MCF 10A (cell line): Measurements from ENCODE around the gene SAE1. TPM values are rescaled to one million over a fixed set of nuclear protein-coding genes. Genes with fewer than 3 reads are reported as not detected.

ENCODE experiments used
- BruUV-seq: library from RNA; stranded (reverse); fragments of 400-500 nt; replicated peaks from 2 replicates; lab custom pipeline; 2021; lab: Mats Ljungman, UMichigan
- CTCF ChIA-PET: fragments of 300-600 bp; sonication (Branson Sonifier 250); formaldehyde crosslinking; extraction: SDS; loops from one replicate; lab custom pipeline; 2021; ENCODE audit warnings: antibody characterized with exemption, inconsistent platforms; lab: Yijun Ruan, JAX
- POLR2A ChIA-PET: fragments of 300-600, 350-650 bp; sonication (Branson Sonifier 250); formaldehyde crosslinking; extraction: SDS; loops from one replicate; lab custom pipeline; 2020; ENCODE audit warnings: antibody characterized with exemption, inconsistent platforms; lab: Yijun Ruan, JAX
- DNase-seq: peaks from one replicate; pipeline ENCODE4 v3.0.0-alpha.2; 2018; ENCODE audit not compliant: unreplicated experiment
- H3K27ac Mint-ChIP-seq: one replicate; pipeline ENCODE4 v1.8.0; 2022; ENCODE audit warnings: mild to moderate bottlenecking, low read depth, mixed read lengths; ENCODE audit not compliant: unreplicated experiment
- H3K27me3 Mint-ChIP-seq: one replicate; pipeline ENCODE4 v1.8.0; 2022; ENCODE audit warnings: mixed read lengths; ENCODE audit not compliant: insufficient read depth, unreplicated experiment
- H3K36me3 Mint-ChIP-seq: one replicate; pipeline ENCODE4 v1.8.0; 2022; ENCODE audit warnings: mild to moderate bottlenecking, moderate library complexity, mixed read lengths; ENCODE audit not compliant: insufficient read depth, unreplicated experiment
- H3K4me1 Mint-ChIP-seq: one replicate; pipeline ENCODE4 v1.8.0; 2022; ENCODE audit warnings: mixed read lengths; ENCODE audit not compliant: insufficient read depth, unreplicated experiment
- H3K4me3 Mint-ChIP-seq: one replicate; pipeline ENCODE4 v1.8.0; 2022; ENCODE audit warnings: mild to moderate bottlenecking, moderate library complexity, mixed read lengths; ENCODE audit not compliant: unreplicated experiment
- H3K9me3 Mint-ChIP-seq: one replicate; pipeline ENCODE4 v1.8.0; 2022; ENCODE audit warnings: mixed read lengths; ENCODE audit not compliant: unreplicated experiment
- intact Hi-C: fragments of 100-400 bp; cut with micrococcal nuclease; formaldehyde crosslinking; loops from 2 replicates; pipeline ENCODE4 v1.14.1; 2022
- total RNA-seq: library from RNA; stranded (reverse); gene quantifications from 2 replicates; pipeline ENCODE4 v1.2.3, GENCODE V29; 2022
- TF ChIP-seq, protein P1 (sequence below): fragments of 200-600 bp; IDR thresholded peaks from one replicate; pipeline ENCODE4 v1.8.0; 2022; ENCODE audit warnings: antibody characterized with exemption, mild to moderate bottlenecking; ENCODE audit not compliant: unreplicated experiment

The SAE1 gene
- total RNA-seq, 1 experiment from 2014 or later = 81.7 TPM

DNA sequence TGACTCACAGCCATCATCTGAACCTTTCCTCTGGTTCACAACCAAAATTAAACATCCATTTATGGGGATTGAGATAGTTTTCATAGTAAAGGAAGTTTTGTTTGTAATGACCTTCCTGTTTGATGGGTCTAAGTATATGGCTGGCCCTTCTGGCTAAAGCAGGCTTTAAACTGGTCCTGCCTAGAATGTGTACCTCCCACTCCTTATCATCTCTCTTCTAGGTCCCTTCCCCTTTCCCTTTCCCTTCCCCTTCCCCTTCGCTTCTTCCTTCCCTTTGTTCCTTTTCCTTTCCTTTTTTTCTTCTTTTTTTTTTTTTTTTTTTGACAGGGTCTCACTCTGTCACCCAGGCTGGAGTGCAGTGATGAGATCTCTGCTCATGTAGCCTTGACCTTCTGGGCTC, 64.8 kb downstream of the SAE1 start:
- POLR2A ChIA-PET = no interaction called here
- TF ChIP-seq, protein P1, sequence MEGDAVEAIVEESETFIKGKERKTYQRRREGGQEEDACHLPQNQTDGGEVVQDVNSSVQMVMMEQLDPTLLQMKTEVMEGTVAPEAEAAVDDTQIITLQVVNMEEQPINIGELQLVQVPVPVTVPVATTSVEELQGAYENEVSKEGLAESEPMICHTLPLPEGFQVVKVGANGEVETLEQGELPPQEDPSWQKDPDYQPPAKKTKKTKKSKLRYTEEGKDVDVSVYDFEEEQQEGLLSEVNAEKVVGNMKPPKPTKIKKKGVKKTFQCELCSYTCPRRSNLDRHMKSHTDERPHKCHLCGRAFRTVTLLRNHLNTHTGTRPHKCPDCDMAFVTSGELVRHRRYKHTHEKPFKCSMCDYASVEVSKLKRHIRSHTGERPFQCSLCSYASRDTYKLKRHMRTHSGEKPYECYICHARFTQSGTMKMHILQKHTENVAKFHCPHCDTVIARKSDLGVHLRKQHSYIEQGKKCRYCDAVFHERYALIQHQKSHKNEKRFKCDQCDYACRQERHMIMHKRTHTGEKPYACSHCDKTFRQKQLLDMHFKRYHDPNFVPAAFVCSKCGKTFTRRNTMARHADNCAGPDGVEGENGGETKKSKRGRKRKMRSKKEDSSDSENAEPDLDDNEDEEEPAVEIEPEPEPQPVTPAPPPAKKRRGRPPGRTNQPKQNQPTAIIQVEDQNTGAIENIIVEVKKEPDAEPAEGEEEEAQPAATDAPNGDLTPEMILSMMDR = no peak
- no peak overlapping the region for H3K4me3 Mint-ChIP-seq

DNA sequence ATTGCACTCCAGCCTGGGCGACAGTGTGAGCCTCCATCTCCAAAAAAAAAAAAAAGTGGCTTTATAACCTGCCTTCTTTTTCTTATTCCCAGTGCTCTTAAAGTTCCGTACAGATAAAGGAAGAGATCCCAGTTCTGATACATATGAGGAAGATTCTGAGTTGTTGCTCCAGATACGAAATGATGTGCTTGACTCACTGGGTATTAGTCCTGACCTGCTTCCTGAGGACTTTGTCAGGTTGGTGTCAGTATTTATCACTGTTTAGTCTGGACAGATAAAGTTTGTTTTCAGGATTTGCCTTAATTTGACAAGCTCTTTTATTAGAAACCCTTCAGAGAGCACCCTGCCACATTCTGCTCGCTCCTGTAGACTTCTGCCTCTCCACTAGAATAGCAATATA, 66.5 kb downstream of the SAE1 start:
- no peak for DNase-seq
- no TSS peak for BruUV-seq
- ChIA-PET CTCF (interaction anchor here (1.5 to 3.1 kb wide), 2 partner anchors 13 to 47 kb away, joined by 4 to 11 read pairs; no protein-coding TSS in a partner anchor), POLR2A (interaction anchor here (0.6 to 0.7 kb wide), 2 partner anchors 23 to 26 kb away, joined by 3 read pairs; no protein-coding TSS in a partner anchor)
- intact Hi-C loops = no loop called here
- Mint-ChIP-seq H3K36me3 (peaks cover 60% of the 10 kb centered on the region), H3K4me1 (no peaks in the 10 kb centered on the region), H3K27ac (no peak overlapping the region), H3K9me3 (no peaks in the 10 kb centered on the region), H3K27me3 (no peaks in the 10 kb centered on the region), H3K4me3 (no peak overlapping the region)
- TF ChIP-seq, protein P1 = no peak

More for the DNA sequence above, 64.8 kb downstream of the SAE1 start:
- Mint-ChIP-seq H3K27me3 (no peaks in the 10 kb centered on the region), H3K36me3 (peaks cover 60% of the 10 kb centered on the region), H3K27ac (peak overlapping the region; percentile 9), H3K4me1 (no peaks in the 10 kb centered on the region), H3K9me3 (no peaks in the 10 kb centered on the region)
- BruUV-seq = no TSS peak
- DNase-seq = no peak
- intact Hi-C loops = no loop called here
- CTCF ChIA-PET = no interaction called here

DNA sequence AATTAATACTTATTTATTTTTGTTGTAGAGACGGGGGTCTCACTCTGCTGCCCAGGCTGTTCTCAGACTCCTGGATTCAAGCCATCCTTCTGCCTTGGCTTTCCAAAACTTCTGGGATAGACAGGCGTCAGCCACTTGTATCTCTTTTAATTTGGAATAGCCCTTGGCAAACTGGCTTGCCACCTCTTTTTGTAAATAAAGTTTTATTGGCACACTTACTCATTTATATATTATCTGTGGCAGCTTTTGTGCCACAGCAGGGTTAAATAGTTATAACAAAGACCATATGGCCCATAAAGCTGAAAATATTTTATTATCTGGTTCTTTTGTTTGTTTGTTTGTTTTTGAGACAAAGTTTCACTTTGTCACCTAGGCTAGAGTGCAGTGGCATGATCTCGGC, 69.9 kb downstream of the SAE1 start:
- Mint-ChIP-seq H3K9me3 (no peaks in the 10 kb centered on the region), H3K27ac (no peak overlapping the region)
- CTCF ChIA-PET = interaction anchor here (1.0 to 2.4 kb wide), 4 partner anchors 10 to 47 kb away, joined by 3 to 20 read pairs (median 5); no protein-coding TSS in a partner anchor

DNA sequence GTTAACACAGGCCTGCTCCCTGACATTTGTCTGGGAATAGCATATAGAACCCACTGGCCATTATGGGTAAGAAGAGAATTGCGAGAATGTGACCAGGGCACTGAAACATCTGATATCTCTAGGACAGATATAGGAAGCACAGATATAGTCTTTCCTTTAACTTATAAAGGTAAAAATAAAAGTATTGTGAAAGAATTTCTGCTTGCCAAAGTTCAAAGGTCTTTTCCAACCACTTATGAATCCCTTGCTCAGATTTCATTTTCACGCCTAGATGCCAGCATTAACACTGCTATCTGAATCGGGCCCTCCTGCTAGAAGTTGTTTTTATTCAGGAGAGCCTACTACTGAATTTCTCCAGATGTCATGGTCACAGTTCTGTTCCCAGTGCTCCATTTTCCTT, 72.6 kb downstream of the SAE1 start:
- no TSS peak for BruUV-seq
- intact Hi-C loops = no loop called here
- ChIA-PET CTCF (interaction anchor here (0.6 kb wide), 1 partner anchor 127 kb away, joined by 3 read pairs; no protein-coding TSS in a partner anchor), POLR2A (no interaction called here)
- TF ChIP-seq, protein P1 = no peak
- H3K9me3 Mint-ChIP-seq = no peaks in the 10 kb centered on the region
- peaks cover 68% of the 10 kb centered on the region for H3K36me3 Mint-ChIP-seq
- peak overlapping the region; percentile 64 for H3K27ac Mint-ChIP-seq
- no peaks in the 10 kb centered on the region for H3K27me3 Mint-ChIP-seq
- no peak for DNase-seq
- no peaks in the 10 kb centered on the region for H3K4me1 Mint-ChIP-seq
- H3K4me3 Mint-ChIP-seq = no peak overlapping the region

More for the DNA sequence above, 69.9 kb downstream of the SAE1 start:
- Mint-ChIP-seq H3K27me3 (no peaks in the 10 kb centered on the region), H3K4me1 (no peaks in the 10 kb centered on the region), H3K36me3 (peaks cover 76% of the 10 kb centered on the region), H3K4me3 (no peak overlapping the region)
- POLR2A ChIA-PET = interaction anchor here (0.6 to 0.9 kb wide), 3 partner anchors 9 to 1147 kb away, joined by 3 to 4 read pairs (median 4); no protein-coding TSS in a partner anchor
- TF ChIP-seq, protein P1 = no peak
- DNase-seq = no peak
- no TSS peak for BruUV-seq
- intact Hi-C loops = no loop called here
